Stomach smooth muscle (tissue), 2 donors: Measurements from ENCODE around the gene SYT5.
"Not testable (repeated sequence)": the region's sequence is repeated elsewhere in the genome, so short reads cannot be mapped to it uniquely, and the experiment has no call there.

Experiments
- H3K27ac ChIP-seq: one replicate; pipeline ENCODE4 v1.7.0; 2013; ENCODE audit warnings: mild to moderate bottlenecking, low read length, inconsistent platforms
- H3K27me3 ChIP-seq, 2 donors: one replicate each; pipeline ENCODE4 v1.7.0; 2013; ENCODE audit warnings: low read length in 2 of 2; ENCODE audit not compliant: insufficient read depth in 2 of 2, control insufficient read depth in 1 of 2
- H3K36me3 ChIP-seq, 2 donors: one replicate each; pipeline ENCODE4 v1.7.0; 2013; ENCODE audit warnings: low read length in 2 of 2; ENCODE audit not compliant: control insufficient read depth in 2 of 2, insufficient read depth in 2 of 2
- H3K4me1 ChIP-seq: one replicate; pipeline ENCODE4 v1.7.0; 2013; ENCODE audit warnings: low read length; ENCODE audit not compliant: control insufficient read depth, insufficient read depth
- H3K4me3 ChIP-seq, 2 donors: one replicate each; pipeline ENCODE4 v1.7.0; 2013; ENCODE audit warnings: low read length in 2 of 2
- H3K9ac ChIP-seq, 2 donors: one replicate each; pipeline ENCODE4 v1.7.0; 2013; ENCODE audit warnings: low read length in 2 of 2, mild to moderate bottlenecking in 1 of 2
- H3K9me3 ChIP-seq, 2 donors: one replicate each; pipeline ENCODE4 v1.7.0; 2013; ENCODE audit warnings: low read length in 2 of 2; ENCODE audit not compliant: control insufficient read depth in 2 of 2
- donor health status: healthy.
- donor health status: Pancreatic carcinoma.

The SYT5 gene

DNA sequence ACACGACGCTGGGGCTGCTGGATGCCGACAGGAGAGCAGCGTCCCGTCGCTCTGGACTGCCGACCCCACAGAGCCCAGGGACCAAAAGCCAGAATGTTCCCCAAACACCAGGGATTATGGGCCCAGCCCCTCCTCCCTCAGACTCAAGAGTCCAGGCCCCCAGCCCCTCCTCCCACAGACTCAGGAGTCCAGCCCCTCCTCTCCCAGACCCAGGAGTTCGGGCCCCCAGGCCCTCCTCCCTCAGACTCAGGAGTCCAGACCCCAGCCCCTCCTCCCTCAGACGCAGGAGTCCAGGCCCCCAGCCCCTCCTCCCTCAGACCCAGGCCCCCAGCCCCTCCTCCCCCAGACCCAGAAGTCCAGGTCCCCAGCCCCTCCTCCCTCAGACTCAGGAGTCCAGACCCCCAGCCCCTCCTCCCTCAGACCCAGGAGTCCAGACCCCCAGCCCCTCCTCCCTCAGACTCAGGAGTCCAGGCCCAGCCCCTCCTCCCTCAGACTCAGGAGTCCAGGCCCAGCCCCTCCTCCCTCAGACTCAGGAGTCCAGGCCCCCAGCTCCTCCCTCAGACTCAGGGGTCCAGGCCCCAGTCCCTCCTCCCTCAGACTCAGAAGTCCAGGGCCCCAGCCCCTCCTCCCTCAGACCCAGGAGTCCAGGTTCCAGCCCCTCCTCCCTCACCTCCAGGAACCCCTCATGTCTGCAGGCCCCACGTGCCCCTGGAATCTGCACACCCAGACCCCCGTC is 44.8 kb upstream of the SYT5 start:
- Histone ChIP-seq H3K36me3 (peaks cover 4 to 10% of the 10 kb centered on the region in 2 donors), H3K4me1 (peaks cover 20% of the 10 kb centered on the region)
- H3K4me3 ChIP-seq, H3K27ac ChIP-seq, H3K9ac ChIP-seq, H3K9me3 ChIP-seq, H3K27me3 ChIP-seq: not testable (repeated sequence)

DNA sequence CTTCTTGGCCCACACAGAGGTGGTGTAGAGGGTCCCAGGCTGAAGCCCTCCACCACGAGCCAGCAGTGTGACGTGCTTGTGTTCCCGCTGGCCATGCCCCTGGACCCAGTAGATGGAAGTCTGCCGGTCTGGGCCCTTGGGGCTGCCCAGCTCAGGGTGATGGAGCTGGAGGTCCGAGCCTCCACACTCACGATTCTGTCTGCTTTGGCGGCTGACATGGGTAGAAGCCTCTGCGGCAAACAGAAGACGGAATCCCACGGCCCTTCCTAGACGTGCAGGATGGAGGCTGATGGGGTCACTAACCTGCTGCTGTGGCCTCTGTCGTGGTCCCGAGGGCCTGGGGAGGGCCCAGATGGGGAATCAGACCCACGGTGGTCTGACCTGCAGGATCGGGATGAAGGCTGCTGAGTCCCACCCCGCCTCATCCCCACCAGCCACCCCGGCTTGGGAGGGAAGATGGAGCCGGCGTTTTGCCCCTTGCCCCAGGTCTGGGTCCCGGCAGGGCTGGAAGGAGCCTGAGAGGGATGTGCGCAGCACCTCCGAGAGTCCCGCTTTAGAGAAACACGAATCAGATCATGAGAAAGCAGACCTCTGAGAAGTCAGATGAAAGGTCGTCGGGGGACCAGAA is 44.1 kb upstream of the SYT5 start:
- Histone ChIP-seq H3K4me3 (no peak overlapping the region), H3K27me3 (no peaks in the 10 kb centered on the region), H3K27ac (no peak overlapping the region), H3K36me3 (peaks cover 4 to 8% of the 10 kb centered on the region in 2 donors), H3K9me3 (peaks cover 0 to 9% of the 10 kb centered on the region in 2 donors), H3K4me1 (peaks cover 20% of the 10 kb centered on the region), H3K9ac (no peak overlapping the region)

DNA sequence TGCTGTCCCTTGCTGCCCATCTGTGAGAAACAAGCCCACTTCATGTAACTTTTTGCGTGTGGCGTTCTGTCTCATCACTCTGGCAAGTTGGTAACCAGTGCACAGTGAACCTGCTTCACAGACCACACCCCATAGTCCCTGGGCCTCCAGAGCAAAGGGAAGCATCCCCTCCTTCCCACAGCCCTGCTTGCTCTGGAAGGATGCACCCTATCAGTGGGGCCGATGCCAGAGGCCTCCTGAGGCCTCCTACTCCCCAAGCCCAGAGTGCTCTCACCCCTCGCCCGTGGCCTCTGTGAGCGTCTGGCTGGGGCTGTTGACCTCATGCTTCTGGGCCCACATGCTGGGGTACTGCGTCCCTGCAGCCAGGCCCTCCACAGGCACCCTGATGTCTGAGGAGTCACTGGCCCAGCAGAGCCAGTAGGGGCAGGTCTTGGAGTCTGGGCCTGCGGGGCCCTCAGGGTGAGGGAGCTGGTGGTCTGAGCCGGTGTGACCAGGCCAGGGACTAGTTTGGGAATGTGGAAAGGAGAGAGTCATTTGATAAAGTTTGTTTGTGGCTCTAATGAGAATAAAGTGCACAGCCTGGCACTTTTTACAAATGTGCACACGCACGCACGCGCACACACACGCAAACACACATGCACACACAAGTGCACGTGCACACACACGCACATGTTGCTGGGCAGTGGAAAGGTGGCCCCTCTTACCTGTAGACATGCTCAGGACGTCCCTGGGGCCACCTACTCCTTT is 43.4 kb upstream of the SYT5 start:
- no peak overlapping the region for H3K9ac ChIP-seq
- no peak overlapping the region for H3K27ac ChIP-seq
- no peaks in the 10 kb centered on the region for H3K27me3 ChIP-seq
- H3K4me1 ChIP-seq, result peaks cover 17% of the 10 kb centered on the region
- peaks cover 4 to 6% of the 10 kb centered on the region in 2 donors for H3K36me3 ChIP-seq
- no peak overlapping the region for H3K4me3 ChIP-seq
- H3K9me3 ChIP-seq, result peaks cover 0 to 9% of the 10 kb centered on the region in 2 donors

DNA sequence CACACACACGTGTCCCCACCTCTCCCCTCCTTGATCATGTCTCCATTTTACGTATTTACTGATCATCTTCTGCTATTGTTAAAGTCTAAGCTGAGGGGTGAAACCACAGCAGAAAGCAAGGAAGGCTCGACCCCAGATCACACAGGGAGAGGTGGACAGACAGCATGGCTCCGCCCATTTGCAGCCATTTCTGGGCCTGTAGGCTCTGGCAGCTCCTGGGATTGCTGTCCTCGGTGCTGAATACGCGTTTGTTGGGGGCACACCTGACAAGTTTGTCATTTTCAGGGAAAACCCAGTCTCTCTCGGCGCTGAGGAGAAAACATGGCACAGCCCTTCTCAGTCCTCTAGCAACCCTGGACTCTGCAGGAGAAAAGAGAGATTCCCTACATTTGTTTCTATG is 40.4 kb upstream of the SYT5 start:
- Histone ChIP-seq H3K4me1 (peaks cover 6% of the 10 kb centered on the region), H3K9ac (no peak overlapping the region), H3K9me3 (peaks cover 0 to 9% of the 10 kb centered on the region in 2 donors), H3K36me3 (no peaks in the 10 kb centered on the region), H3K27ac (no peak overlapping the region), H3K27me3 (peaks cover 0 to 8% of the 10 kb centered on the region in 2 donors), H3K4me3 (no peak overlapping the region)

DNA sequence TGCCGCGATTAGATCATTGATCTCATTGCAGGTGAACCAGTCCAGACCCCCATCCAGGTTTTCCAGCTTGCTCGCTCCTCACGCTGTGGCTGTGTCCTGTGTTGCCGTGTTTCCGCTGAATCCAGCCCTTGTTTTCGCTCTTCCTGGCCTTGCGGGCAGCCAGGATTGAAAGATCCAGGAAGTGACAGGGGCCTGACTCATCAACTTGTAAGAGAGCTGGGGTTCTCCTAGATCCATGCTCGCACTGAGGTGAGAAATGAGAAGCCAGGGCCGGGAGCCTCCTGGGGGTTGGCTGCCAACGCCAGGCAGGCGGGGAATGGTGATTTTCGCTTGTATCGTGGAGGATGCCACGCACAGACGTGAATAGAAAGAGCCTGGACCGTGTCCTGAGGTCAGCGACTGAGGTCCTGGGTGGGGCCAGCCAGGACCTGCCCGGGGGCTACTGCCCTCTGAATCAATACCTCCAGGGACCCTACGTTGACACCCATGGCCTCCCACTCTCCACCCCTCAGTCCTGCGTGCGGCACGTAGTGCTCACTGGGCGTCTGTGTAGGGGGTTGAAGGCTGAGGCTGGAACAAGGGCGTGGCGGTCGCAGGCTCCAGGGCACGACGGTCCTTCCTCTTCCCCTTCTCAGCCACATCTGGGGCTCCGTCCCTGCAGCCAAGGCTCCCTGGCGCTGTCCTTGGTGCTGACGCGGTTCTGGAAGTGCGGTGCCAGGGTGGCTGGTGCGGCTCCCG is 36.5 kb upstream of the SYT5 start:
- no peak overlapping the region for H3K27ac ChIP-seq

GRCh38 chr19:55213547-55213946 is 33.5 kb upstream of the SYT5 start:
- H3K27ac ChIP-seq, result no peak overlapping the region
- H3K27me3 ChIP-seq, result peaks cover 15 to 21% of the 10 kb centered on the region in 2 donors
- H3K36me3 ChIP-seq, result no peaks in the 10 kb centered on the region
- no peak overlapping the region for H3K4me3 ChIP-seq
- H3K9me3 ChIP-seq, result peaks cover 3 to 5% of the 10 kb centered on the region in 2 donors
- H3K9ac ChIP-seq, result no peak overlapping the region
- H3K4me1 ChIP-seq, result peaks cover 12% of the 10 kb centered on the region

More for the DNA sequence above, 36.5 kb upstream of the SYT5 start:
- Histone ChIP-seq H3K36me3 (no peaks in the 10 kb centered on the region), H3K9ac (peak overlapping the region in 1 of 2 donors; percentile 21), H3K4me3 (peak overlapping the region in 1 of 2 donors; percentile 59), H3K27me3 (peaks cover 15 to 21% of the 10 kb centered on the region in 2 donors), H3K4me1 (peaks cover 6% of the 10 kb centered on the region), H3K9me3 (peaks cover 3 to 14% of the 10 kb centered on the region in 2 donors)

DNA sequence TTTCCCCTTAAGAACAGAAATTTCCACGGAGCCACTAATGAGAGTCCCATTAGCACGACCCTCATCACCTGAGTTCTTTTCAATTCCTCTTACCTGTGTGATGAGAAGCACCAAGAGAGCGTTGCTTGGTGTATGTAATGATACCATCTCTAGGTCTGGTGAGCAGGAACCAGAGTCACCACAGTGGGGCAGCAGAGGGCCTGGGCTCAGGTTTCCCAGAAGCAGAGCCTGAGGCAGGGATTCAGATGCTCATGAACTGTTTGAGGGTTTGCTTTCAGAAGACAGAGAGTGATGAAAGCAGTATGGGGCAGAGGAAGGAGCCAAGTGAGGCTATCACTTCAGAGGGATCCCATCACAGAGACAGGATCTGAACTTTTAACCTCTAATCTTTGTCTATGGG is 32.4 kb upstream of the SYT5 start:
- Histone ChIP-seq H3K4me1 (peaks cover 12% of the 10 kb centered on the region), H3K9ac (no peak overlapping the region), H3K4me3 (no peak overlapping the region), H3K27ac (no peak overlapping the region), H3K9me3 (peaks cover 3 to 5% of the 10 kb centered on the region in 2 donors), H3K36me3 (no peaks in the 10 kb centered on the region), H3K27me3 (peaks cover 15 to 21% of the 10 kb centered on the region in 2 donors)

DNA sequence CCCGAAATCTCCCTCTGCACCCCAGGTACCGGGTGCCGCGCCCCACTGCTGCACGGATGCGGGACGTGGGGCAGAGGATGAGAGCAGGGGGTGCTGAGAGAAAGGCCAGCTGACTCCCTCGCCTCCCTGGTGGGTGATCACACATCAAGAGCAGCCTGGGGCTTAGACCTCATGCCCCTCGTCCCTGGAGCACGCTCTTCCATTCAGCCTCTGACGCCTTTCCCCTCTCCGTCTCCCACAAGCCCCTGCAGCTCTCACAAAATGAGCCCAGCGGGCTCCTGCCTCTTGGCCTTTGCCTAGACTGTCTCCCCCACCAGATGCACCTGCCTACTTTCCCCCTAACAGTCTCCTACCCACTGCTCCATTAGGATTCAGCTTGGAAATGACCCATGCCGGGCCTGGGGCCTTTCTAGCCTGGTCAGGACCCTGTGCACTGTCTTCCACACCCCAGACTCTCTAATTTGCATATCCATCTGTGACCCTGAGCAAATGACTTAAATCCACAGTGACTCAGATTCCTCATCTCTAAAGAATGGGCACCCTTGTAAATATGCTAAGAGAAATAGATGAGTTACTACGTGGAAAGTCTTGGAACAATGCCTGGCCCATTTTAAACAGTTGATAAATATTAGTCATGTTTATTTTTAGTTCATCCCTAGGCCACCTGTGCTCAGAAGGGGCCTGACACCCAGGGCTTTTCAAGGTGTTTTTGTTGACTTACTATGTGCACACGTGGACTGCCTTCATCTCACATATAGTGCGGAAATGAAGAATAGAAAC is 29.8 kb upstream of the SYT5 start:
- H3K4me1 ChIP-seq, result peaks cover 13% of the 10 kb centered on the region
- H3K9ac ChIP-seq, result no peak overlapping the region
- H3K27ac ChIP-seq, result no peak overlapping the region
- no peaks in the 10 kb centered on the region for H3K36me3 ChIP-seq
- peaks cover 17 to 18% of the 10 kb centered on the region in 2 donors for H3K27me3 ChIP-seq
- peaks cover 3 to 5% of the 10 kb centered on the region in 2 donors for H3K9me3 ChIP-seq
- H3K4me3 ChIP-seq, result no peak overlapping the region

DNA sequence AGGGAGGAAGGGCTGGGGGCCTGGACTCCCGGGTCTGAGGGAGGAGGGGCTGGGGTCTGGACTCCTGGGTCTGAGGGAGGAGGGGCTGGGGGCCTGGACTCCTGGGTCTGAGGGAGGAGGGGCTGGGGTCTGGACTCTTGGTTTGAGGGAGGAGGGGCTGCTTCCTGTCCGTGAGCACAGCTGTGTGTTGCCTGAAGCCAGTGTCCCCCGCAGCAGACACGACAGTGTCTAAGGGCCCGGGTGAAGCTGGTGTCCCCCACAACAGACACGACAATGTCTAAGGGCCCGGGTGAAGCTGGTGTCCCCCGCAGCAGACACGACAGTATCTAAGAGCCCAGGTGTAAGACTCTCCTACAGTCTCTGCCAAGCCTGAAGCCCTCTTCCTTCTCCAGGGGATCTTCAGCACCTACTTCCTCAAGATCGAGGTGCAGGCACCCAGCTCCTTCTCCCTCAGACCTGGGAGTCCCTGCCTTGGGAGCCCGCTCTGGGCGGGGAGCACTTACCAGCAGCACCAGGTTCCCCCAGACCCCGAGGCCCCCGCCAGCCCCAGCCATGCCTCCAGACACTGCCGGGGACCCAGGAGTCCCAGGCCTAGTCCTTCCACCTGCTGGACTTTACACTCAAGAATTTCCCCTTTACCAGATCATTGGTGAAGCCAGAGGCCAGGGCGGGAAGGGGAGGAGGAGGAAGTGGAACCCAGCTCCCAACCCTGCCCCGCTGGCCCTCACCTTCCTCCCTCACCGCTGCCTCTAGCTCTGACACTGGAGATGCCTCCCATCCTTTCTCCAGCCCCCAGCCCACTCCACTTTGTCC is 29.0 kb upstream of the SYT5 start, which contains the start of gene PTPRH:
PTPRH (minus strand) TSS at position 622 of the 813 bp plus-strand sequence; CDS start at position 554, 68 bp downstream.
- Histone ChIP-seq H3K27ac (no peak within 1 kb of the TSS), H3K4me3 (no peak within 1 kb of the TSS), H3K4me1 (peaks cover 13% of the 10 kb centered on the region), H3K27me3 (peaks cover 14 to 15% of the 10 kb centered on the region in 2 donors), H3K9ac (no peak within 1 kb of the TSS), H3K36me3 (no peaks in the 10 kb centered on the region), H3K9me3 (peaks cover 3 to 5% of the 10 kb centered on the region in 2 donors)
